ENCODE measurements around the gene ENTPD2.

DNA sequence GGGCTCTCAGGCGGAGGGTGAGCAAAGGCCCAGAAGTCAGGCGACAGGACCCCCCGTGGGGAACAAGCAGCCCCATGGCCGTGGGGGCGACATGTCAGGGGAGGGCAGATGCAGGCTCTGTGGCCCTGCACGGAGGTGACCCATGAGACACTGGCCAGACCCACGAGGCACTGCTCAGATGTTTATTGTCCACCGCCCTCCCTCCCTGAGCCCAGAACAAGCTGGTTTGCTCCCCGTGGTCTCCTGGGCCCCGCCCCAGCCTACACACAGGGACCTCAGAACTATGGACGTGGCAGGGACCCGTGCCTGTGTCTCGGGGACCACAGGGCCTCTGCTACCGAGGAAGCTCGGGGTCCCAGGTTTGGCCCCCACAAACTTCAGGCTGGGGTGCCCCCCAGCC is 23.9 kb downstream of the ENTPD2 start:
- TF ChIP-seq CTCF (IDR thresholded peaks at IDR 0.05 in 2 of 3, conservative IDR thresholded peaks at IDR 0.05 in 1 of 3; ENCODE audit: control insufficient read depth in 2 of 3, extremely low read depth in 1 of 3, insufficient read depth in 1 of 3, low read depth in 3 of 3, low read length in 3 of 3): no peak
- TF ChIP-seq SIN3A (IDR thresholded peaks at IDR 0.05; ENCODE audit: low read depth, low read length): no peak
- no peak for TF ChIP-seq MXI1 (IDR thresholded peaks at IDR 0.05; ENCODE audit: low read depth, low read length)
- TF ChIP-seq ETV6 (conservative IDR thresholded peaks at IDR 0.05 in 1 of 2, IDR thresholded peaks at IDR 0.05 in 1 of 2; ENCODE audit: borderline replicate concordance in 1 of 2, low read depth in 1 of 2): no peak
- no peak for TF ChIP-seq BCLAF1 (IDR thresholded peaks at IDR 0.05)
- no peak for TF ChIP-seq EZH2 (IDR thresholded peaks at IDR 0.05; ENCODE audit: borderline replicate concordance, control insufficient read depth, low read depth, low read length)
- TF ChIP-seq MAX (IDR thresholded peaks at IDR 0.05; ENCODE audit: low read depth, low read length): no peak
- no peak for TF ChIP-seq BRCA1 (IDR thresholded peaks at IDR 0.05; ENCODE audit: low read depth, low read length)
- no peak for TF ChIP-seq CREB1 (IDR thresholded peaks at IDR 0.05; ENCODE audit: low read depth)
- no peak for TF ChIP-seq MYC (IDR thresholded peaks at IDR 0.05; ENCODE audit: insufficient read depth, insufficient read length, insufficient replicate concordance, low read length, severe bottlenecking)
- TF ChIP-seq RFX5 (IDR thresholded peaks at IDR 0.05; ENCODE audit: low read depth, low read length): no peak
- TF ChIP-seq POLR2A (IDR thresholded peaks at IDR 0.05; ENCODE audit: low read depth, low read length): no peak
- TF ChIP-seq TARDBP (IDR thresholded peaks at IDR 0.05; ENCODE audit: borderline replicate concordance): no peak
- TF ChIP-seq BACH1 (IDR thresholded peaks at IDR 0.05; ENCODE audit: borderline replicate concordance): no peak
